ACHN (cell line): ENCODE results near the gene SNCG.
"Not testable (repeated sequence)": the region's sequence is repeated elsewhere in the genome, so short reads cannot be mapped to it uniquely, and the experiment has no call there.

Experiments used
- DNase-seq: peaks from one replicate; pipeline ENCODE4 v3.0.0-alpha.2; 2015
- in situ Hi-C: cut with HindIII; loops from 2 replicates; pipeline ENCODE4 v1.10.0; 2017; ENCODE audit warnings: low sequenced_read_pairs, low pct_ligation_motif_present, low pct_unique_long_range_greater_than_20kb

The SNCG gene

GRCh38 chr10:87000491-87000890 lies 42.1 kb downstream of the SNCG start:
- DNase-seq, result no peak
- in situ Hi-C loops, result no loop called here

GRCh38 chr10:87007124-87007523 lies 48.7 kb downstream of the SNCG start:
- DNase-seq, in situ Hi-C loops: not testable (repeated sequence)

GRCh38 chr10:87007674-87008073 lies 49.3 kb downstream of the SNCG start:
- in situ Hi-C loops, result not testable (repeated sequence)

GRCh38 chr10:87008303-87008702 lies 49.9 kb downstream of the SNCG start:
- DNase-seq, in situ Hi-C loops: not testable (repeated sequence)

More at GRCh38 chr10:87007674-87008073, 49.3 kb downstream of the SNCG start:
- DNase-seq, result not testable (repeated sequence)

- DNase-seq, in situ Hi-C loops: not testable (repeated sequence)
These were observed 50.8 kb downstream of the SNCG start for GRCh38 chr10:87009134-87009696.
